Fibroblast of villous mesenchyme (primary cell): ENCODE results near the gene VWA7. TPM values are rescaled to one million over a fixed set of nuclear protein-coding genes. Genes with fewer than 3 reads are reported as not detected.

ENCODE experiments used
- DNase-seq: peaks from one replicate; pipeline ENCODE4 v3.0.0-alpha.2; 2010; ENCODE audit warnings: low read depth
- H3K4me3 ChIP-seq: 2 replicates; pipeline ENCODE4 v1.5.1; 2011; ENCODE audit warnings: low read depth, mild to moderate bottlenecking, low read length
- CTCF ChIP-seq: IDR thresholded peaks from 2 replicates; pipeline ENCODE4 v1.5.1; 2012; ENCODE audit warnings: low read depth, mild to moderate bottlenecking, low read length; ENCODE audit not compliant: insufficient read depth
- total RNA-seq: library from RNA; depleted of rRNA; stranded (reverse); fragments of >200 nt; gene quantifications from 2 replicates; pipeline ENCODE4 v1.2.3, GENCODE V29; 2012

The VWA7 gene
- total RNA-seq, 1 donor, result under 0.01 TPM

GRCh38 chr6:31736768-31737314, 40.3 kb downstream of the VWA7 start:
- peak overlapping the region; percentile 99 for H3K4me3 ChIP-seq
- TF ChIP-seq CTCF, result no peak
- no peak for DNase-seq

GRCh38 chr6:31736021-31736767, 40.9 kb downstream of the VWA7 start, which contains the start of gene CLIC1:
CLIC1 (minus strand) TSS chr6:31736530; CDS start chr6:31736300, 230 bp downstream.
- DNase-seq, result peak; percentile 80
- TF ChIP-seq CTCF, result no peak
- H3K4me3 ChIP-seq, result peak within 1 kb of the TSS; percentile 99

GRCh38 chr6:31734821-31735406, 42.2 kb downstream of the VWA7 start:
- peak; percentile 62 for DNase-seq
- peak overlapping the region; percentile 99 for H3K4me3 ChIP-seq
- no peak for TF ChIP-seq CTCF

- DNase-seq, result no peak
- H3K4me3 ChIP-seq, result peak overlapping the region; percentile 99
- no peak for TF ChIP-seq CTCF
These were observed 42.8 kb downstream of the VWA7 start for GRCh38 chr6:31734247-31734820.

- DNase-seq, result no peak
- no peak for TF ChIP-seq CTCF
- H3K4me3 ChIP-seq, result peak overlapping the region; percentile 99
These were observed 43.4 kb downstream of the VWA7 start for GRCh38 chr6:31733734-31734133.

GRCh38 chr6:31732029-31732428, 45.1 kb downstream of the VWA7 start:
- no peak for DNase-seq
- TF ChIP-seq CTCF, result no peak
- H3K4me3 ChIP-seq, result no peak overlapping the region
